ENCODE results near the gene TET1. TPM values are rescaled to one million over a fixed set of nuclear protein-coding genes. Genes with fewer than 3 reads are reported as not detected.

TET1 gene
- total RNA-seq, 1 experiment from 2014 or later, result 2.3 TPM

DNA sequence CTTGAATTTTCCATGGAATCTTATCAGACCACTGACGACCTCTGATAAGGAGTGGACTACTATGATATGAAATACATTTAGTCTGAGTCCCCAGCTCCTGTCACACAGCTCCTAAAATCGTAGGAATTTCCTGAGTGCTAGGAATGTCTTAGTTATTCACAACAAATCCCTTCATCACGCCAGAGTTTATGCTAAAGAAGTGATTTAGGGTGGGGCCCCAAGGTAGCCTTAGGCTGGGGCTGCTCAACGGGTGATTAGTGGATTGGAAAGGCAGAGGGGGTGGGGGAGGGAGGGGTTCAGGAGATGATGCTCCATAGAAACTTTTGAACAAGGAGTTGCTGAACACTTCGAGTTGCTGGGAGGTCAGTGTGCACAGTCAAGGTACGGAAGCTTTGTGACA lies 7.0 kb upstream of the TET1 start:
- ChIA-PET POLR2A (no interaction called here), CTCF (no interaction called here)
- no peak for ATAC-seq
- in situ Hi-C loops (cut with HindIII; ENCODE audit: low pct_unique_long_range_greater_than_20kb, low sequenced_read_pairs), result no loop called here
- no peaks in the 10 kb centered on the region for H3K4me1 ChIP-seq (ENCODE audit: control insufficient read depth, insufficient read depth, low read length)
- no peaks in the 10 kb centered on the region for H3K36me3 ChIP-seq (ENCODE audit: control insufficient read depth, insufficient read depth, low read length)
- no peaks in the 10 kb centered on the region for H3K9me3 ChIP-seq (ENCODE audit: control insufficient read depth, insufficient read depth, low read depth, low read length)
- no TSS peak for BruUV-seq (replicated peaks)
- no peak for DNase-seq (ENCODE audit: low read depth, low spot score)
- H3K27me3 ChIP-seq (ENCODE audit: control insufficient read depth, insufficient read depth, low read length), result no peaks in the 10 kb centered on the region
- H3K4me3 ChIP-seq (ENCODE audit: low read depth in 2 of 2, low read length in 2 of 2), result no peak overlapping the region
- no peak overlapping the region for H3K27ac ChIP-seq (ENCODE audit: low read length)
- intact Hi-C loops (cut with micrococcal nuclease; ENCODE audit: unreplicated experiment), result no loop called here
- TF ChIP-seq SIN3A (IDR thresholded peaks at IDR 0.05; ENCODE audit: borderline replicate concordance, insufficient read depth, low read depth, low read length) (no peak), POLR2AphosphoS5 (IDR thresholded peaks at IDR 0.05; ENCODE audit: low read depth, low read length) (no peak), TCF7L2 (IDR thresholded peaks at IDR 0.05; ENCODE audit: low read depth, low read length) (no peak)
- TF ChIP-seq, protein P1, sequence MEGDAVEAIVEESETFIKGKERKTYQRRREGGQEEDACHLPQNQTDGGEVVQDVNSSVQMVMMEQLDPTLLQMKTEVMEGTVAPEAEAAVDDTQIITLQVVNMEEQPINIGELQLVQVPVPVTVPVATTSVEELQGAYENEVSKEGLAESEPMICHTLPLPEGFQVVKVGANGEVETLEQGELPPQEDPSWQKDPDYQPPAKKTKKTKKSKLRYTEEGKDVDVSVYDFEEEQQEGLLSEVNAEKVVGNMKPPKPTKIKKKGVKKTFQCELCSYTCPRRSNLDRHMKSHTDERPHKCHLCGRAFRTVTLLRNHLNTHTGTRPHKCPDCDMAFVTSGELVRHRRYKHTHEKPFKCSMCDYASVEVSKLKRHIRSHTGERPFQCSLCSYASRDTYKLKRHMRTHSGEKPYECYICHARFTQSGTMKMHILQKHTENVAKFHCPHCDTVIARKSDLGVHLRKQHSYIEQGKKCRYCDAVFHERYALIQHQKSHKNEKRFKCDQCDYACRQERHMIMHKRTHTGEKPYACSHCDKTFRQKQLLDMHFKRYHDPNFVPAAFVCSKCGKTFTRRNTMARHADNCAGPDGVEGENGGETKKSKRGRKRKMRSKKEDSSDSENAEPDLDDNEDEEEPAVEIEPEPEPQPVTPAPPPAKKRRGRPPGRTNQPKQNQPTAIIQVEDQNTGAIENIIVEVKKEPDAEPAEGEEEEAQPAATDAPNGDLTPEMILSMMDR (IDR thresholded peaks at IDR 0.05), result no peak
- TF ChIP-seq, protein P2, sequence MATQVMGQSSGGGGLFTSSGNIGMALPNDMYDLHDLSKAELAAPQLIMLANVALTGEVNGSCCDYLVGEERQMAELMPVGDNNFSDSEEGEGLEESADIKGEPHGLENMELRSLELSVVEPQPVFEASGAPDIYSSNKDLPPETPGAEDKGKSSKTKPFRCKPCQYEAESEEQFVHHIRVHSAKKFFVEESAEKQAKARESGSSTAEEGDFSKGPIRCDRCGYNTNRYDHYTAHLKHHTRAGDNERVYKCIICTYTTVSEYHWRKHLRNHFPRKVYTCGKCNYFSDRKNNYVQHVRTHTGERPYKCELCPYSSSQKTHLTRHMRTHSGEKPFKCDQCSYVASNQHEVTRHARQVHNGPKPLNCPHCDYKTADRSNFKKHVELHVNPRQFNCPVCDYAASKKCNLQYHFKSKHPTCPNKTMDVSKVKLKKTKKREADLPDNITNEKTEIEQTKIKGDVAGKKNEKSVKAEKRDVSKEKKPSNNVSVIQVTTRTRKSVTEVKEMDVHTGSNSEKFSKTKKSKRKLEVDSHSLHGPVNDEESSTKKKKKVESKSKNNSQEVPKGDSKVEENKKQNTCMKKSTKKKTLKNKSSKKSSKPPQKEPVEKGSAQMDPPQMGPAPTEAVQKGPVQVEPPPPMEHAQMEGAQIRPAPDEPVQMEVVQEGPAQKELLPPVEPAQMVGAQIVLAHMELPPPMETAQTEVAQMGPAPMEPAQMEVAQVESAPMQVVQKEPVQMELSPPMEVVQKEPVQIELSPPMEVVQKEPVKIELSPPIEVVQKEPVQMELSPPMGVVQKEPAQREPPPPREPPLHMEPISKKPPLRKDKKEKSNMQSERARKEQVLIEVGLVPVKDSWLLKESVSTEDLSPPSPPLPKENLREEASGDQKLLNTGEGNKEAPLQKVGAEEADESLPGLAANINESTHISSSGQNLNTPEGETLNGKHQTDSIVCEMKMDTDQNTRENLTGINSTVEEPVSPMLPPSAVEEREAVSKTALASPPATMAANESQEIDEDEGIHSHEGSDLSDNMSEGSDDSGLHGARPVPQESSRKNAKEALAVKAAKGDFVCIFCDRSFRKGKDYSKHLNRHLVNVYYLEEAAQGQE (IDR thresholded peaks at IDR 0.05; ENCODE audit: insufficient read depth in 1 of 2, low read depth in 2 of 2, low read length in 1 of 2), result no peak

DNA sequence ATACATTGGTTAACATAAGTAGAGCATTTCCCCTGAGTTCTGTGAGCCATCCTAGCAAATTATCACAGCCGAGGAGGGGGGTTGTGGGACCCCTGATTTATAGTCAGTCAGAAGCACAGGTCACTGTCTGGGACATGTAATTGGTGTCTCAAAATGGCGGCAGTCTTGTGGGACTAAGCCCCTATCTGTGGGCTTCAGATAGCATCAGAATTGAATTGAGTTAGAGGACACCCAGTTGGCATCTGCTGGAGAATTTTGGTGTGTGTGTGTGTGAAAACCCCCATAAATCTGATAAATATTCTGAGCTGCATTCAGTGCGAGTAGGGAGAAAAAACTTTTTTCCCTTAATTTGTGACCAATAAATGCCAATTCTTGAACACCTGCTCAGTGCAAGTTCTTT lies 6.5 kb upstream of the TET1 start:
- DNase-seq (ENCODE audit: low read depth, low spot score) (no peak), ATAC-seq (no peak)
- POLR2A ChIA-PET, result interaction anchor here (0.6 kb wide), 1 partner anchor 19 kb away, joined by 6 read pairs; no protein-coding TSS in a partner anchor
- BruUV-seq (replicated peaks), result no TSS peak
- Histone ChIP-seq H3K9me3 (ENCODE audit: control insufficient read depth, insufficient read depth, low read depth, low read length) (no peaks in the 10 kb centered on the region), H3K36me3 (ENCODE audit: control insufficient read depth, insufficient read depth, low read length) (no peaks in the 10 kb centered on the region), H3K4me3 (ENCODE audit: low read depth in 2 of 2, low read length in 2 of 2) (no peak overlapping the region), H3K4me1 (ENCODE audit: control insufficient read depth, insufficient read depth, low read length) (no peaks in the 10 kb centered on the region), H3K27me3 (ENCODE audit: control insufficient read depth, insufficient read depth, low read length) (no peaks in the 10 kb centered on the region), H3K27ac (ENCODE audit: low read length) (no peak overlapping the region)
- CTCF ChIA-PET, result no interaction called here
- intact Hi-C loops (cut with micrococcal nuclease; ENCODE audit: unreplicated experiment), result no loop called here
- in situ Hi-C loops (cut with HindIII; ENCODE audit: low pct_unique_long_range_greater_than_20kb, low sequenced_read_pairs), result no loop called here
- TF ChIP-seq TCF7L2 (IDR thresholded peaks at IDR 0.05; ENCODE audit: low read depth, low read length) (no peak), SIN3A (IDR thresholded peaks at IDR 0.05; ENCODE audit: borderline replicate concordance, insufficient read depth, low read depth, low read length) (no peak), POLR2AphosphoS5 (IDR thresholded peaks at IDR 0.05; ENCODE audit: low read depth, low read length) (no peak)
- TF ChIP-seq, protein P1 (IDR thresholded peaks at IDR 0.05), result no peak
- TF ChIP-seq, protein P2 (IDR thresholded peaks at IDR 0.05; ENCODE audit: insufficient read depth in 1 of 2, low read depth in 2 of 2, low read length in 1 of 2), result no peak

Data from Panc1 (cell line).